ELF-1 (cell line): Measurements from ENCODE around the gene TMEM132E.
"Not testable (repeated sequence)": the region's sequence is repeated elsewhere in the genome, so short reads cannot be mapped to it uniquely, and the experiment has no call there.

ENCODE experiments used
- DNase-seq: peaks from one replicate; pipeline ENCODE4 v3.0.0-alpha.2; 2016; ENCODE audit warnings: low read depth, low spot score

The TMEM132E gene

GRCh38 chr17:34579017-34579946 is at the start of gene TMEM132E:
TSS of gene TMEM132E (plus strand) at chr17:34579582. CDS start at chr17:34581077, 1,495 bp downstream.
- peak; percentile 56 for DNase-seq

- no peak for DNase-seq
Measured at GRCh38 chr17:34530918-34531317, 48.5 kb upstream of the TMEM132E start.

- DNase-seq, result no peak
Measured at GRCh38 chr17:34532281-34533065, 46.9 kb upstream of the TMEM132E start.

GRCh38 chr17:34533806-34534527 is 45.4 kb upstream of the TMEM132E start:
- DNase-seq, result no peak

- no peak for DNase-seq
Measured at GRCh38 chr17:34537445-34537844, 41.9 kb upstream of the TMEM132E start.

- DNase-seq, result not testable (repeated sequence)
Measured at GRCh38 chr17:34538582-34538981, 40.8 kb upstream of the TMEM132E start.

- DNase-seq, result no peak
Measured at GRCh38 chr17:34539881-34540280, 39.5 kb upstream of the TMEM132E start.

GRCh38 chr17:34542700-34543336 is 36.6 kb upstream of the TMEM132E start:
- peak; percentile 56 for DNase-seq

- DNase-seq, result no peak
Measured at GRCh38 chr17:34547453-34548063, 31.8 kb upstream of the TMEM132E start.

- DNase-seq, result no peak
Measured at GRCh38 chr17:34549966-34550365, 29.4 kb upstream of the TMEM132E start.

GRCh38 chr17:34553907-34554306 is 25.5 kb upstream of the TMEM132E start:
- DNase-seq, result no peak

GRCh38 chr17:34556384-34556783 is 23.0 kb upstream of the TMEM132E start:
- peak; percentile 62 for DNase-seq

GRCh38 chr17:34556931-34557330 is 22.5 kb upstream of the TMEM132E start:
- DNase-seq, result no peak

- DNase-seq, result no peak
Measured at GRCh38 chr17:34561328-34561727, 18.1 kb upstream of the TMEM132E start.

- peak; percentile 32 for DNase-seq
Measured at GRCh38 chr17:34562387-34562786, 17.0 kb upstream of the TMEM132E start.

- no peak for DNase-seq
Measured at GRCh38 chr17:34565713-34566112, 13.7 kb upstream of the TMEM132E start.

- DNase-seq, result no peak
Measured at GRCh38 chr17:34566201-34566600, 13.2 kb upstream of the TMEM132E start.

GRCh38 chr17:34566873-34567272 is 12.5 kb upstream of the TMEM132E start:
- no peak for DNase-seq

GRCh38 chr17:34567691-34568465 is 11.5 kb upstream of the TMEM132E start:
- peak; percentile 77 for DNase-seq

- DNase-seq, result no peak
Measured at GRCh38 chr17:34568953-34569352, 10.4 kb upstream of the TMEM132E start.
